Measurements from ENCODE around the gene GRPEL1. TPM values are rescaled to one million over a fixed set of nuclear protein-coding genes. Genes with fewer than 3 reads are reported as not detected.

Gene GRPEL1
- total and polyA plus RNA-seq, 10 of the 15 experiments (the other 5 are each of a cell fraction or from before 2014, with no cell fraction given), result 30.8 to 119 (median 67.6) TPM

DNA sequence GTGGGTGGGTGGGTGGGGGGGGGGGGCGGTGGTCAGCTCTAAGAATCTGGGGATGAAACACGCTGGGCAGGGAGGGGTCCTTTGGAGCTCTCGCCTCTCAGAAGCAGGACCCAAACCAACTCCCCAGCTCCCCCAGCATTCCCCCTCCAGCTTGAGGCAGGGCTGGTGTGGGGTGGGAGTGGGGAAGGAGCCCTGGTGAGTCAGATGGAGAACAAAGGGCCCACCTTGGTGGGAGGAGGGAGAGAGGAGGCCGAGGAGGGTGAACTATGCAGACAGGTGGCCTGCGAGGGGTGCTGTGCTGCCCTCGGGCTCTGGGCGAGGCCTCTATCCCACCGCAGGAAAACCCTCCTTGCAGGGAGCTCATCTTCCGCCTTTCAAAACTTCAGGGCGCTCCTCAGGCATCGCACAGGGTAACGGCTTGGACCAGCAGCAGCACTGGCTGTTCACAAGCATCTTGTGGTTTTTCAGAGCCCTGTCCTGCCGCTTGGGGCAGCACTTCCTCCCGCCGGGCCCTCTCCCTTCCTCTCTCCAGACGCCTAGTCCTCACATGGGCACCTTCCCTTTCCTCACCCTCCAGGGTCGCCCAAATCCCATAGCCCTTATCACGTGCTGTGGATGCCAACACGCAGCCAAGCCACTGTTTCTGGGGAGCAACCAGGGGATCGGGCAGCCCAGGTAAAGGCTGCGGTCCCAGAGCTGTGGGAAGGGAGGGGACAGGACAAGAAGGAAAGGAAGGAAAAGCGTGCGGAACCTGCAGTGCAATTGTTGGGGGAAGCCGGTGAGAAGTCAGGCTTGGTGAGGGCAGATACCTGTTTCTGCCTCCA lies 34.0 kb upstream of the GRPEL1 start (continued):
- TF ChIP-seq, protein P1, sequence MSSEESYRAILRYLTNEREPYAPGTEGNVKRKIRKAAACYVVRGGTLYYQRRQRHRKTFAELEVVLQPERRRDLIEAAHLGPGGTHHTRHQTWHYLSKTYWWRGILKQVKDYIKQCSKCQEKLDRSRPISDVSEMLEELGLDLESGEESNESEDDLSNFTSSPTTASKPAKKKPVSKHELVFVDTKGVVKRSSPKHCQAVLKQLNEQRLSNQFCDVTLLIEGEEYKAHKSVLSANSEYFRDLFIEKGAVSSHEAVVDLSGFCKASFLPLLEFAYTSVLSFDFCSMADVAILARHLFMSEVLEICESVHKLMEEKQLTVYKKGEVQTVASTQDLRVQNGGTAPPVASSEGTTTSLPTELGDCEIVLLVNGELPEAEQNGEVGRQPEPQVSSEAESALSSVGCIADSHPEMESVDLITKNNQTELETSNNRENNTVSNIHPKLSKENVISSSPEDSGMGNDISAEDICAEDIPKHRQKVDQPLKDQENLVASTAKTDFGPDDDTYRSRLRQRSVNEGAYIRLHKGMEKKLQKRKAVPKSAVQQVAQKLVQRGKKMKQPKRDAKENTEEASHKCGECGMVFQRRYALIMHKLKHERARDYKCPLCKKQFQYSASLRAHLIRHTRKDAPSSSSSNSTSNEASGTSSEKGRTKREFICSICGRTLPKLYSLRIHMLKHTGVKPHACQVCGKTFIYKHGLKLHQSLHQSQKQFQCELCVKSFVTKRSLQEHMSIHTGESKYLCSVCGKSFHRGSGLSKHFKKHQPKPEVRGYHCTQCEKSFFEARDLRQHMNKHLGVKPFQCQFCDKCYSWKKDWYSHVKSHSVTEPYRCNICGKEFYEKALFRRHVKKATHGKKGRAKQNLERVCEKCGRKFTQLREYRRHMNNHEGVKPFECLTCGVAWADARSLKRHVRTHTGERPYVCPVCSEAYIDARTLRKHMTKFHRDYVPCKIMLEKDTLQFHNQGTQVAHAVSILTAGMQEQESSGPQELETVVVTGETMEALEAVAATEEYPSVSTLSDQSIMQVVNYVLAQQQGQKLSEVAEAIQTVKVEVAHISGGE (CRISPR knock-in tag; IDR thresholded peaks at IDR 0.05), result no peak
- no peak for TF ChIP-seq ZBED1 (IDR thresholded peaks at IDR 0.05; ENCODE audit: borderline replicate concordance)
- peak in 1 of 2 experiments; percentile 37; a peak in 1 of 4 replicates for TF ChIP-seq IKZF2 (IDR thresholded peaks at IDR 0.05)
- no peak for TF ChIP-seq ZNF592 (IDR thresholded peaks at IDR 0.05)
- no peak for TF ChIP-seq RAD51 (IDR thresholded peaks at IDR 0.05)
- no peak for TF ChIP-seq SKIL (IDR thresholded peaks at IDR 0.05; ENCODE audit: low read depth, poor library complexity, severe bottlenecking)
- TF ChIP-seq NBN (IDR thresholded peaks at IDR 0.05), result 0 out of 2 replicates have a peak, but pooled peaks have one; percentile 28
- TF ChIP-seq GATAD2B (conservative IDR thresholded peaks at IDR 0.05; ENCODE audit: low read depth), result no peak
- no peak for TF ChIP-seq NFYA (IDR thresholded peaks at IDR 0.05; ENCODE audit: borderline replicate concordance, low read depth, low read length)
- no peak for TF ChIP-seq MYC (IDR thresholded peaks at IDR 0.05; ENCODE audit: insufficient read depth, insufficient read length, insufficient replicate concordance, low read length, severe bottlenecking)
- TF ChIP-seq CREM (IDR thresholded peaks at IDR 0.05; ENCODE audit: low read depth), result no peak
- no peak for TF ChIP-seq ZNF274 (IDR thresholded peaks at IDR 0.05; ENCODE audit: insufficient read depth, insufficient read length)
- TF ChIP-seq SIX5 (IDR thresholded peaks at IDR 0.05; ENCODE audit: low read depth, low read length, severe bottlenecking), result no peak
- no peak for TF ChIP-seq E2F8 (IDR thresholded peaks at IDR 0.05; ENCODE audit: low read depth, partially characterized antibody)
- TF ChIP-seq MEF2B (IDR thresholded peaks at IDR 0.05; ENCODE audit: partially characterized antibody, poor library complexity, severe bottlenecking), result no peak
- no peak for TF ChIP-seq FOS (IDR thresholded peaks at IDR 0.05; ENCODE audit: borderline replicate concordance, extremely low read depth, insufficient read length)
